ENCODE measurements around the gene GAD2.

The GAD2 gene

DNA sequence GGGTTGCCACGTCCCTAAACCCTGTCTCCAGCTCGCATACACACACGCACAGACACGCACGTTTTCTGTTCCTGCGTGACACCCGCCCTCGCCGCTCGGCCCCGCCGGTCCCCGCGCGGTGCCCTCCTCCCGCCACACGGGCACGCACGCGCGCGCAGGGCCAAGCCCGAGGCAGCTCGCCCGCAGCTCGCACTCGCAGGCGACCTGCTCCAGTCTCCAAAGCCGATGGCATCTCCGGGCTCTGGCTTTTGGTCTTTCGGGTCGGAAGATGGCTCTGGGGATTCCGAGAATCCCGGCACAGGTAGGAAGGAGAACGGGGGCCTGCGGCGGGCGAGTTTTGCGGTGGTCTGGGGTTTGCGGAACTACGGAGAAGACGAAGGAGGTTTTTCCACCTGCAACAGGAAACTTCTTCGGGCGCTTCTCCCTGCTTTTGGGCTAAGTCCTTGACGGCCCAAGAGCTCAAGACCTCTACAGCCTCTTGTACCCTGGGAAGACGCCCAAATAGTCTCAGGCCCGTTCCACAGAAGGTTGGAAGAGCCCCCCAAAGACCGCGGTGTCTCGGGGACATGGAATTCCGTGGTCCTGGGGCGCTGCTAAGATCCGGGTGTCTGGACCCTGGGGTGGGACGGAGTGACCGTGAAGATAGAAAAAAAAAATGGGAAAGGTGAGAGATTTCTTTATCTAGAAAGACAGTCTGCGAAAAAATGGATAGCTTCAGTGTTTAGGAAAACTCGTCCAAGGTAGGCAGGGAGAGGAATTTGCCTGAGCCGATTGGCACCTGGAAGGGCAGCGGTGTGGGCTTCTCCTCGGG lies at the start of gene GAD2:
GAD2 (plus strand) TSS at position 190 of the 811 bp plus-strand sequence; CDS start at position 226, 36 bp downstream.
- Histone ChIP-seq H3K4me1 (ENCODE audit: low read depth, poor library complexity, severe bottlenecking) (no peaks in the 10 kb centered on the region), H3K4me3 (IDR thresholded peaks at IDR 0.05; ENCODE audit: insufficient read depth, low read depth, low read length) (no peak within 1 kb of the TSS), H2AFZ (ENCODE audit: low read depth) (no peak within 1 kb of the TSS), H4K20me1 (ENCODE audit: insufficient read depth) (no peaks in the 10 kb centered on the region), H3K79me2 (ENCODE audit: insufficient read depth, low read depth) (no peaks in the 10 kb centered on the region), H3K9ac (no peak within 1 kb of the TSS), H3K27me3 (ENCODE audit: insufficient read depth, low read depth) (no peaks in the 10 kb centered on the region), H3K4me2 (no peak within 1 kb of the TSS), H3K27ac (no peak within 1 kb of the TSS), H3K36me3 (ENCODE audit: insufficient read depth) (no peaks in the 10 kb centered on the region)
- TF ChIP-seq, protein P1, sequence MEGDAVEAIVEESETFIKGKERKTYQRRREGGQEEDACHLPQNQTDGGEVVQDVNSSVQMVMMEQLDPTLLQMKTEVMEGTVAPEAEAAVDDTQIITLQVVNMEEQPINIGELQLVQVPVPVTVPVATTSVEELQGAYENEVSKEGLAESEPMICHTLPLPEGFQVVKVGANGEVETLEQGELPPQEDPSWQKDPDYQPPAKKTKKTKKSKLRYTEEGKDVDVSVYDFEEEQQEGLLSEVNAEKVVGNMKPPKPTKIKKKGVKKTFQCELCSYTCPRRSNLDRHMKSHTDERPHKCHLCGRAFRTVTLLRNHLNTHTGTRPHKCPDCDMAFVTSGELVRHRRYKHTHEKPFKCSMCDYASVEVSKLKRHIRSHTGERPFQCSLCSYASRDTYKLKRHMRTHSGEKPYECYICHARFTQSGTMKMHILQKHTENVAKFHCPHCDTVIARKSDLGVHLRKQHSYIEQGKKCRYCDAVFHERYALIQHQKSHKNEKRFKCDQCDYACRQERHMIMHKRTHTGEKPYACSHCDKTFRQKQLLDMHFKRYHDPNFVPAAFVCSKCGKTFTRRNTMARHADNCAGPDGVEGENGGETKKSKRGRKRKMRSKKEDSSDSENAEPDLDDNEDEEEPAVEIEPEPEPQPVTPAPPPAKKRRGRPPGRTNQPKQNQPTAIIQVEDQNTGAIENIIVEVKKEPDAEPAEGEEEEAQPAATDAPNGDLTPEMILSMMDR (conservative IDR thresholded peaks at IDR 0.05; ENCODE audit: low read depth, low read length) = no peak

DNA sequence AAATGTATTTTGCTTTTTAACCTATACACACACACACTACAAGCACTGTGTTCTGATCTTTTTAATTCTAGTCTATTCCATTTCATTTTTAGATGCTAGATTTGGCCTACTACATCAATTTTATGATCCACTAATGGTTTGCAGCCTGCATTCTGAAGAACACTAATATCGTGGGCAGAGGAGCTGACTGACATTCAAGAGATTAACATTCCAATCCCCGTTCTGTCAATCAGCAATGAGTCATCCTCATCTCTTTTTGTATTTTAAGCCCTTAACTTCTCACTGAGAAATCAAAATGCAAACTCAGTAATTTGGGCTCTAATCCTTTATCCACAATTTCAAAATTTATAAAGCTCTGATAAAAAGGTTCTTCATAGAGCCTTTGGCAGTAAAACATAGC lies 47.1 kb upstream of the GAD2 start:
- H4K20me1 ChIP-seq (ENCODE audit: insufficient read depth) = no peaks in the 10 kb centered on the region

DNA sequence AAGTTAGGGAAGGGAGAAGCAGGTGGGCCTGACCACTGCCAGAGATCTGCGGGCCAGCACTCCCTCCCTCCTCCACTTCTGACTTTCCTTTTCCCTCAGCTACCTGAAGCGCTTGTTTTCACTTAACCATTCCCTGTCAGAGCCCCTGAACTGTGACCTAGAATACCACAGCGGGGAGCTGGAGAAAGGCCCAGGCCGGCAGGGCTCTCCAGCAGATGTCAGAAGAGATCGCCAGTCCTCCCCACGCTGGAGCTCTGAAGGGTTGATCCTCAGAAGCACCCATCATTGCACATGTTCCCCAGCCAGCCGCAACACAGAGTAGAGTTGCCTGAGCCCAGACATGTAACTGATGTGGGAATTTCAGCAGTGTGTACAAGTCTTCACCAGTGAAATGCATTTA lies 44.4 kb upstream of the GAD2 start:
- Histone ChIP-seq H3K79me2 (ENCODE audit: insufficient read depth, low read depth) (no peaks in the 10 kb centered on the region), H3K36me3 (ENCODE audit: insufficient read depth) (no peaks in the 10 kb centered on the region), H3K27ac (no peak overlapping the region), H2AFZ (ENCODE audit: low read depth) (no peak overlapping the region), H3K4me2 (no peak overlapping the region), H3K4me1 (ENCODE audit: low read depth, poor library complexity, severe bottlenecking) (no peaks in the 10 kb centered on the region), H3K9ac (no peak overlapping the region), H3K4me3 (IDR thresholded peaks at IDR 0.05; ENCODE audit: insufficient read depth, low read depth, low read length) (no peak overlapping the region), H4K20me1 (ENCODE audit: insufficient read depth) (no peaks in the 10 kb centered on the region), H3K27me3 (ENCODE audit: insufficient read depth, low read depth) (no peaks in the 10 kb centered on the region)
- TF ChIP-seq, protein P1 (conservative IDR thresholded peaks at IDR 0.05; ENCODE audit: low read depth, low read length) = no peak

More for the DNA sequence above, 47.1 kb upstream of the GAD2 start:
- no peak overlapping the region for H3K27ac ChIP-seq
- H3K4me3 ChIP-seq (IDR thresholded peaks at IDR 0.05; ENCODE audit: insufficient read depth, low read depth, low read length) = no peak overlapping the region
- H3K79me2 ChIP-seq (ENCODE audit: insufficient read depth, low read depth) = no peaks in the 10 kb centered on the region
- no peak overlapping the region for H3K9ac ChIP-seq
- H3K4me2 ChIP-seq = no peak overlapping the region
- H3K36me3 ChIP-seq (ENCODE audit: insufficient read depth) = no peaks in the 10 kb centered on the region
- H3K27me3 ChIP-seq (ENCODE audit: insufficient read depth, low read depth) = no peaks in the 10 kb centered on the region
- H2AFZ ChIP-seq (ENCODE audit: low read depth) = no peak overlapping the region
- H3K4me1 ChIP-seq (ENCODE audit: low read depth, poor library complexity, severe bottlenecking) = no peaks in the 10 kb centered on the region
- TF ChIP-seq, protein P1 (conservative IDR thresholded peaks at IDR 0.05; ENCODE audit: low read depth, low read length) = no peak

DNA sequence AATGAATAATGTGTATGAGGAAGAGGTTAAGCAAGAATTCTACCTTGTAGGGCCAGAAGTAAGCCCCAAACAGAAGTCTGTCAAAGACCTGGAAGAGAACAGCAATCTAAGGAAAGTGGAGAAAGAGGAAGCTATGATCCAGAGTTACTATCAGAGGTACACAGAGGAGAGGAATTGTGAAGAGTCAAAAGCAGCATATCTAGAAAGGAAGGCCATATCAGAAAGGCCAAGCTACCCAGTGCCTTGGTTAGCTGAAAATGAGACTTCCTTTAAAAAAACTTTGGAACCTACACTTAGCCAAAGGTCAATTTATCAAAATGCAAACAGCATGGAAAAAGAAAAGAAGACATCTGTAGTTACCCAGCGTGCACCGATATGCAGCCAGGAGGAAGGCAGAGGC lies 42.7 kb upstream of the GAD2 start:
- Histone ChIP-seq H3K4me2 (no peak overlapping the region), H2AFZ (ENCODE audit: low read depth) (no peak overlapping the region), H3K4me1 (ENCODE audit: low read depth, poor library complexity, severe bottlenecking) (no peaks in the 10 kb centered on the region), H3K27ac (no peak overlapping the region), H3K9ac (no peak overlapping the region), H4K20me1 (ENCODE audit: insufficient read depth) (no peaks in the 10 kb centered on the region), H3K79me2 (ENCODE audit: insufficient read depth, low read depth) (no peaks in the 10 kb centered on the region), H3K4me3 (IDR thresholded peaks at IDR 0.05; ENCODE audit: insufficient read depth, low read depth, low read length) (no peak overlapping the region), H3K36me3 (ENCODE audit: insufficient read depth) (no peaks in the 10 kb centered on the region), H3K27me3 (ENCODE audit: insufficient read depth, low read depth) (no peaks in the 10 kb centered on the region)
- TF ChIP-seq, protein P1 (conservative IDR thresholded peaks at IDR 0.05; ENCODE audit: low read depth, low read length) = no peak
